Superior temporal gyrus (tissue), 1 donor: Measurements from ENCODE around the gene NME3.

ENCODE experiments used
- DNase-seq: peaks from one replicate; pipeline ENCODE4 v3.0.0-alpha.2; 2016; ENCODE audit errors: extremely low spot score

The NME3 gene

DNA sequence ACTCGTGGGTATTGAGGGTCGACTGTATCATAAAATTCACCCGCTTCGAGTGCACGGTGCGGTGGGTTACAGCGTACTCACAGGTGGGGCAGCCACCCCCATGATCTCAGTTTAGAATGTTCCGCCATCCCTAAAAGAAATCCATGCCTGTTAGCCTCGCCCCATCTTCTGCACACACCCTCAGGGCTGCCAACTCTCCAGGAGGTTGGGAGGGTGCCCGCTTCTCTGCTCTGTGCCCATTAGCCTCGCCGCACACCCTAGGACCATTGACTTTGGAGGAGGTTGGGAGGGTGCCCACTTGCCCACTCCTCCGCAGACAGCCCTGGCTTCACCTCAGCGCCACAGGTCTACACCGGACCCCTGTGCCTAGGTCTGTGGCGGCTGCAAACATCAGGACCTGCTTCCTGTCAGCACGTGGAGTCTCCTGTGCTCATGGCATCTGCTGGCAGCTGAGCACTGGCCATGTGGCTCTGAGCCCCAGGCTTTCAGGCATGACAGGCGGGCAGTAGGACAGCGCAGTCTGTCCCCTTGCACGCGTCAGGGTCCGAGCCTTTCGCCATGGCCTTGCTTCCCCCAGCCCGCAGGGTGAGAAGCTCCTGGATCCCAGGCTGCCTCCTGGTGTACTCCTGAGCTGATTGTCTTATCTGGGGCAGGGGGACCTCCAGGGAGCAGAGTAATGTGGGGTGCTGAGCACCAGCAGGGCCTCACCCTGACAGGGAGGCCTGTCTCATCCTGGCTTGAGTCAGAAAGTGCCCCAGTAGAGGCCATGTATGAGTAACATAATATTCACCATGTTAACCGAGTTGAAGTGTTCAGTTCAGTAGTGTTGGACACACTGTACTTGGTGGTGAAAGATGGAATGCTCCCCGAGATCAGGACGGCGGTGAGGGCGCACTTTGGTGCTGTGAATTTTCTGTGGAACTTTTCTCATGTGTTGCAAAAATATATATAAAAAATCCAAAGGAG lies 21.9 kb downstream of the NME3 start:
- DNase-seq: no peak

DNA sequence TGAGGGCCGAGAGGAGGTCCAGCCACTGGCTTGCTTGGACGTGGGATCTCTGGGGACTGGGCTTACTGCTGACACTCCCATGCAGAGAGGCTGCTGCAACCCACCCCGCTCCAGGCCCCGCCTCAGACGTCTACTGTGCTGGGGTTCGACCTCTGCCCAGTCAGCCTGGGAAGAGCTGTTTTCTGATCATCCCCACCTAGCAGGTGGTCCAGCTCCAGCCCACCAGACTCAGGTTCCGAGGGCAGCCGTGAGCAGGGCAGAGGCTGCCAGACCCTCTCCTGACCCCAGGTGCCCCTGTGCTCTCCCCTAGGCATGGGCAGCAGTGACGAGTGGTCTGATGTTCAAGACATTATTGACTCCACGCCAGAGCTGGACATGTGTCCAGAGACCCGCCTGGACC lies 23.4 kb downstream of the NME3 start:
- DNase-seq: no peak

DNA sequence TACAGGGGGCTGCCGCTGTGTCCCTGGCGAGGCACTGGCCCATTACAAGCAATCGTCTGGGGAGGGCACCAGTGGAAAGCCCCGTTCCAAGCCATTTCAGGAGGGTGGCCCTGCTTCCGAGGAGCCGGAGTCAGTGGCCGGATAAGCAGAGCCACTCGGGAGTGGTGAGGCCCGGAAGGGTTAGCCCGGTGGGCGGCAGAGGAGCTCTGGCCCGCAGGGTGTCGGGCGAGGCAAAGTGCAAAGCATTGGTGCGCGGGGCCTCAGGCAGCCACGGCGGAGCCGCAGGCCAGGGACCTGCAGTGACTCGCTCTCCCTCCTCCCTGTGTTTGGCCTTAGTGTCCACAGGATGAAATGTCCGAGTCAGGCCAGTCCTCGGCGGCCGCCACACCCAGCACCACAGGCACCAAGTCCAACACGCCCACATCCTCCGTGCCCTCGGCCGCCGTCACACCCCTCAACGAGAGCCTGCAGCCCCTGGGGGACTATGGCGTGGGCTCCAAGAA lies 24.6 kb downstream of the NME3 start:
- no peak for DNase-seq

DNA sequence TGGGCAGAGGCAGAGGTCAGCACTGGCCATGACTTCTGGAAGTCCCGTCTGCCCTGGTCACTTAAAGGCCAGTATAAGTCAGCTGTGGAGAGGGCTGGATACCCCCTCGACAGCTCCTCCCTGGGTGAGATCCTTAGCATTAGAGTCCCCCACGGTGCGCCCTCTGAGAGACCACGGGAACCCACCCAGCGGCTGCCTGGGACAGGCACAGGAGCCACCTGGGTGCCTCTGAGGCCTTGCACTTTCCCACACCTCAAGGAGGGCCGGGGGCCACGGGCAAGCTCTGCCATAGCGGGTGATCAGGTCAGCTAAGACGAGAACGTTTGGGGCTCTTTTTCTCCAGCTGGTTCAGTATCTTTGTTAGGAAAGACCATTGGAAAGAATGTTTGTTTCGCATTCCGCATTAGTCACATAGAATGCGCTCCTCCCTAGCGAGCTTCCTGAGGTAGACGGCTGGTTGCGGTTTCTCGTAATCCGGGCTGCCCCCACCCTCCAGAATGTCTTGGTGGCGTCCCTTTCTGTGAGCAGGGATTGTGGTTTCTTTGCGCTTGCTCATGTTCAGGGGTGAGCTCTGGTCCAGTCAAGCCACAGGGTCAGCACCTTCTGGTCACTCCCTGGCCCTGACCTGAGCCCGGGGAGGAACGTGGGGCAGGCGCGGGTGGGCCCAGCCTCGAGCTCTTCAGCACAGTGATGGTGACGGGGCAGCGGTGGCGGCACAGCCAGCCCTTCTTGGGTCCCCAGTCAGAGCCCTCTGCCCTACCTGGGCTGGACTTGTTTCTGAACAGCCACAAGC lies 25.2 kb downstream of the NME3 start:
- no peak for DNase-seq

DNA sequence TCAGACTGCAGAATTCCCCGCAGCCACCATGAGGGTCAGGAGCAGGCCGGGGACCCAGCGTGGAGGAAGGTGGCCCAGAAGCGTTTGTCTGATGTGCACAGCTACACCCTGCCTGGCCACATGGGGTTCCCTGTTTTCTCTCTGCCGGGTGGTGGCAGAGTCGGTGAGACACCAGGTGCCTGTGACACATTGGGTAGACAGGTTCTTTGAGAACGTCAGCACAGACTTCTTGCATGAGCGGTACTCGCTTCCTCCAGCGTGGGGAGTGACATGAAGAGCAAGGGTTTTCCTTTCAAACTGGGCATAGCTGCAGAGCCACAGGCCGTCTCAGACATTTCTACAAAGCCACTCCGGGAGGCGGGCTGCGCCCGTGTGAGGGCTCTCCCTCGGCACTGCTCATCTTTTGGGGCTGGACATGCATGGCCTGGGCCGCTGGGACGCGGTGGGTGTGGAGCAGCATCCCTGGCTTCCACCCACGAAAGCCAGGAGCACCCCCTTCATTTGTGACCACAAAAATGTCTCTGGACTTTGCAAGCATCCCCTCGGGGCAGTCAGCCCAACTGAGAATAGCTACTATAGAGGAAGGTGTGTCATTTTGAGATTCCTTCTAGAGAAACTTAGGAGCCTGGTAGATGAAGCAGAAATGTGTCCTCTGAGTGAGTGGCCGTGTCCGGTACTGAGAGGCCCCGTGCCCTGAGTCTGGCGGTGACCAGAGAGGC lies 26.0 kb downstream of the NME3 start:
- no peak for DNase-seq

DNA sequence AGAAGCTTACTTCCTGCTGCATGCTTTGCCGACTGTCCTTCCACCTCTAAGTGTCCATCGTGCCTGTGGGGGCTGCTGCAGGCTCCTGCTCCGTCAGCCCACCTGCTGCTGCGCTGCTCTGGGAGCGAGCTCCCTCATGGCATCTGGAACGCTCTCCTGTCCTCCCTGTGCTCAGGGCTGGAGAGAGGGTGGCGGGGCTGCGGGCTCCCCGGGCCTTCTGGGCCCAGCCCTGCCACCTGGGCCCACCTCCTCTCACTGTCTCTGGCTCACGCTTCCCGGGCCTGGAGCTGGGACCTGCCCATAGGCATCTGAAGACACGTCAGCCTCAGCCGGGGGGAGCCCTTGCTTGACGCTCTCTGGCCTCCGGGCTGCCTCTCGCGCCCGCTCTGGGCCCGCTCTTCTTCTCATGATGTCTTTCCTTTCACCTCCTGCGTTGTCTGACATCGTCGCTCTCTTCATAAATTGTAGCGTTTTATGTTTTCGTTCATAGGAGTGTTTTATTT lies 27.0 kb downstream of the NME3 start:
- no peak for DNase-seq

DNA sequence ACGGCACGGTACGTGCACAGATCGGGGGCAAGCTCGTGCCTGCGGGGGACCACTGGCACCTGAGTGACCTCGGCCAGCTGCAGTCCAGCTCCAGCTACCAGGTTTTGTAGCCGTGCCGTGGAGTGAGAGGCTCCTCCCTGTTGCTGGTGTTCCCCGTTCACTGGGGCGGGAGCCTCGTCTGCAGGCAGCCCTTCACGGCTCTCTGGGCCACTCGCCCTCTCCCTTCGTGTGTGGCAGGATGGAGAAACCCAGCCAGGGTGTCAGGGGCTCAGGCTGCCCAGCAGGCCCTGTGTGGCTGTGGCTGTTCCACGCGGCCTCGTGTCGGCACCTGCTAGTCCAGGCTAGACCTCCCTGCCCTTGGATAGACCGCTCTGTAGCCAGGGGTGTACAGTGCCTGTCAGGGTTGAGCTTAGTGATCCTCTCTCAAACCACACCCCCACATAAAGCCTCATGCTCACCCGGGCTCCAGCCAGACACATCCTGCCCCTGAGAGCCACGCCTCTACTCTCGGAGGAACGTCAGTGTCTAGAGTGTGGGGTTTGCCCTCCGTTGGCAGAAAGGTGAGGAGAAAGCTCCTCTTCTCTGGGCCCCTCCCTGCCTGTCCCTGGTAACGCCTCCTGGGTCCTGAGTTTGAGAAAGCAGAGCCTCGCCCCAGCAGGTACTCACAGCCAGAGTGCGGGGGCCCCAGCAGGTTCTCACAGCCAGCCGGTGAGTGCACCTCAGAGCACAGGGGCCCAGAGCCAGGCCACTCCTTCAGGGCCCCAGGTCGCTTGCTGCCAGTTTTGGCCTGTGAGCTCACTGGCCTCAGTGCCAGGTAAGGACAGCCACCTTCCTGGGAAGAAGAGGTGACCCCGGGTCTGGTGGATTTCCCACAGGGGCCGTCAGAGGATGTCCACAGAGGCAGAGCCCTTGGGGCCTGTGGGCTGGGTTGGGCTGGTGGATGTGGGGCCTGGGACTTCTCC lies 27.7 kb downstream of the NME3 start:
- no peak for DNase-seq

DNA sequence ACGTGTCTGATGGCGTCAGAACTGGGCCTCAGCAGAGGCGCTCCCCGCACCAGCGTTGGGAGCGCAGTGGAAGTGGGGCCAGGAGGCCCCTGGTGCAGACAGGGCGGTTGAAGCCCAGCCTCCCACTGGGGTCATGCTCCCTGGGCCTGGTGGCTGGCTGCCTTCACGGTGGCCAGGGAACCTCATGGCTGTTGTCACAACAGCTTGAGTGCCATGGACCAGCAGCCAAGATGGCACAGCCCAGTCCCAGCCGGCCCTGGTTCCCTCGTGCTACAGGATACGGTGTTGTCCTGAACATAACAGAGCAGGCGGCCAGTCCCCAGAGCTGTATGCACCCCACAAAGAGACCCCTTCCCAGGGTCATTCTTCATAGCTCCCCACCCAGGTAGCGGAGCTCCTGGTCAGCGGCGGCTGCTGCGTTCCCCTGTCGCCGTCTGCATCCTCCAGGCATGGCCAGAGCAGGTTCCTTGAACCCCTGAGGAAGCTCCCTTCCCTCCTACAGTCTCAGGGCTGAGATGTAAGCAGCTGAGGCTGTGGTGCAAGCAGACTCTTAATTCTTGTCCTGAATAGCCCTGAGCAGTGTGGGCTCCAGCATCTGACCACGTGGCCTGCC lies 29.7 kb downstream of the NME3 start:
- DNase-seq: no peak

DNA sequence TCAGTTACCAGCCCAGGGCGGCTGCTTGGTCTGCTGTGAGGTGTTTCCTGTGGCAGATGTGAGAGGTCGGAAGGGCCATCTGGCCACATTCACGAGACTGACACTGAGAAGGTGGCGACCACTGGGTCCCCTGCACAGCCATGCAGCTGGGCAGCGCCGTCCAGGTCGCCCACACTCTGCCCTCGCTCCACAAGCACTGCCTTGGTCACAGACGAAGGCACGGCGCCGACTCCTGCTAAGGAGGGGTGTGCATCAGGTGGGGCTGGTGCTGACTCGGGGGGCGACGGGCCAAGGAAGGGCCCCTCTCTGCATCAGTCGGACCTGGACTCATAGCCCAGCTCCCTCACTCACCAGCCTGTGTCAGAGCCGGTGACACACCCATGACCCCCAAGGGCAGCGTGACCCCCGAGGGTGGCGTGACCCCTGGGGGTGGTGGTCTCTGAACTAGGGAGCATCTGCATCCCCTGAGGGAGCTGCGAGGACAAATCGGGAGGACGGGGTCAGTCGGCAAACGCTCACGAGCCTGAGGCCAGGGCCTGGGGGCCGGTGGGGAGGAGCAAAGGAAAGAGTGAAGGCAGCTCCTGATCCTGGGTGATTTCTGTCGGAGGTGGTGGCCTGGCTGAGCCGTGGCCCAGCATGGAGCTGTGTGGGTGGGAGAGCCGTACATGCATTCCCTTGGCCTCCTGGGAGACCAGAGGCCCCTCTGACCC lies 30.4 kb downstream of the NME3 start:
- no peak for DNase-seq

DNA sequence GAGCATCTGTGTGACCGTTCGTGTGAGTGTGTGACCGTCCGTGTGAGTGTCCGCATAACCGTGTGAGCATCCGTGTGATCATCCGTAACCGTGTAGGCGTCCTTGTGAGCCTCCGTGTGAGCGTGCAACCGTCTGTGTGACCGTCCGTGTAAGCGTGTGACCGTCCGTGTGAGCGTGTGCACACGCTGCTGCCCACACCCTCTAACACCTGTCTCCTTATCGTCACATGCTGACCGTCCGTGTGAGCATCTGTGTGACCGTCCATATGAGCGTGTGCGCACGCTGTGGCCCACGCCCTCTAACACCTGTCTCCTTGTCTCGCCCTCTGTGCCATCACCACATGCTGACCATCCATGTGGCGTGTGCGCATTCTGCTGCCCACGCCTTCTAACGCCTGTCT lies 31.1 kb downstream of the NME3 start:
- no peak for DNase-seq

DNA sequence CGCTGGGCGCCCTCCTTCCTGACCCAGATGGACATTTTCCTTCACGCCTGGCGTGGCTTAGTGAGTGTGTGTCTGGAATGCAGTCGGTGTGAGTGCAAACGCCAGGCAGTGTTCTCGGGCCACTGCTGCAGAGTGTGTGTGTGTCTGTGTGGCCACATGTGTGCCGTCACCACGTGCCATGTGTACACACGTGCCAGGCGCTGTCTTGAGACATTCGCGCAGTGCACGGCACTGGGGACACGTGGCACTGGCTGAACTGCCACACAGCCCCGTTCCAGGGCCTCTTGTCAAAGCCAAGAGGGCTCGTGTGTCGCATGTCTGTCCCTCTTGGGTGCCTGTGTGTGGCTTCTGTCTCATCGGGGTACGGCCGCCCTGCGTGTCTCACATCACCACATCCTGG lies 36.5 kb downstream of the NME3 start:
- DNase-seq: no peak

DNA sequence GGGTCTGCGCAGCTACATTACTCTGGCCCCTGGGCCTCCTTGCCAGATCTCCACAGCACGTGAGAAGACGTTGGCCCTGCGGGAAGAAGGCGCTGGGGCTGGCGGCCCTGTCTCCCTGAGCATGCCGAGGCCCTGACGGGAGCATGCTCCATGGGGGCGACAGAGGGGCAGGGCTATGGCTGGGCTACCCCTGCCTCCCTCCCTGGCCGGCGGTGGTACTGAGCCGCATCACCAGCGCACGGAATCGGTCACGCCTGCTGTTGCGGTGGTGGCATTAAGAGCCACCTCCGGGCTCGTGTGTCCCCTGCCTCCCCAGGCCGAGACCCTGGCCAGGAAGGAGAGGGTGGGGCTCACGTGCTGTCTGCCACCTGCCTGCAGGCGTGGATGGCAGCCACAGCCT lies 37.2 kb downstream of the NME3 start:
- DNase-seq: no peak

DNA sequence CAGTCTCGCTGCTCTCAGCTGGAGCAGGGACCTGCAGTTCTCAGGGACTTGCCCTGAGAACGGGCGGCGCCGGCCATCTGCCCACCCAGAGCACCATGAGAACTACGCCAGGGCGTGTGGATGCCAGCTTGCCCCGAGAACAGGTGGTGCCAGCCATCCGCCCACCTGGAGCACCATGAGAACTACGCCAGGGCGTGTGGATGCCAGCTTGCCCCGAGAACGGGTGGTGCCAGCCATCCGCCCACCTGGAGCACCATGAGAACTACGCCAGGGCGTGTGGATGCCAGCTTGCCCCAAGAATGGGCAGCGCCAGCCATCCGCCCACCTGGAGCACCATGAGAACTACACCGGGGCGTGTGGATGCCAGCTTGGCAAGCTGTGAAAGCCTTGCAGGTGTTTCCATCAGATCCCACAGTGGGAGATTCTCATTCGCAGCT lies 38.8 kb downstream of the NME3 start:
- peak; percentile 9 for DNase-seq

DNA sequence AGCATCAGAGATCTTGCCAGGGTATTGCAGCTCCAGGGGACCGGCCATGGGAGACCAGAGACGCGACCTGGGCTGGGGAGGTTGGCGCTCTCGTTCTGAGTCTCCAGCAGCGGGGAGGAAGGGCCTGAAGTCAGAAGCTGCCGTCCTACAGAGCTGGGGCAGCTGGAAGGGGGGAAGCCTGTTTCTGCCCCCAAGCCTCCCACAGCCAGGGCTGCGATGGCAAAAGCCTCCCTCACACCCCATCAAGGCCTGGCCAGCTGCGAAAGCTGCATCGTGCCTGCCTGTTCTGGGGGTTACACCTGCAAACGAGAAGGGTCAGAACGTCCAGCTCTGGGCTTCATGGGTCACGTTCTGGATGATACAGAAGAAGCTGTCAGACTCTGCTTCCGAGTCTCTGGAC lies 39.3 kb downstream of the NME3 start:
- peak; percentile 4 for DNase-seq

DNA sequence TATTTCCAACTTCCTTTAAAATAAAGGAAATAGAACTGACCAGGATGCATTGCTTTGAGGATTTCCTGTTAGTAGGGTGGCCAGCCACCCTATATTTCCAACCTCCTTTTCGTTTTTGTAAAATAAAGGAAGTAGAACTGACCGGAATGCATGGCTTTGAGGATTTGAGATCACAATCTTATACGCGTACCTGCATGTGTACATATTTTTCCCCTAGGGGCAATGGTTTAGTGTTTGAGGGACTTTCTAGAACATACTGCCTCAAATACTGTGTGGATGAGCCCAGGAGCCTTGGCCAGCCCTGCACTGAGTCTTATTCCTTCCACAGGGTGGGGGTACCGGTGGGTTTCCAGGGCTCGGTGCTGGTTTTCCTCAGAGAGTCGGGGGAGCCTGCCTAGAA lies 39.7 kb downstream of the NME3 start:
- DNase-seq: peak; percentile 2

DNA sequence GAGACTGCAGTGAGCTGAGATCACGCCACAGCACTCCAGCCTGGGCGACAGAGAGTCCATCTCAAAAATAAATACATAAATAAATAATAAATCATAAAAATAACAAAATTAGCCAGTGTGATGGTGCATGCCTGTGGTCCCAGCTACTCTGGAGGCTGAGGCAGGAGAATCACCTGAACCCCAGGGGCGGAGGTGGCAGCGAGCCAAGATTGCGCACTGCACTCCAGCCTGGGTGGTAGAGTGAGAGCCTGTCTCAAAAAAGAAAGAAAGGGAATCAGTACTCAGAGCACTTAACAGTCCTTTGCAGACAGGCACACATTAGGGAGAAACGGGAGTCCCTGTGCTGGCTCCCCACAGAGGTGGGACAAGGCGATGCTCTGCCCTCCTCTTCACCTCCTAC lies 40.3 kb downstream of the NME3 start:
- no peak for DNase-seq

DNA sequence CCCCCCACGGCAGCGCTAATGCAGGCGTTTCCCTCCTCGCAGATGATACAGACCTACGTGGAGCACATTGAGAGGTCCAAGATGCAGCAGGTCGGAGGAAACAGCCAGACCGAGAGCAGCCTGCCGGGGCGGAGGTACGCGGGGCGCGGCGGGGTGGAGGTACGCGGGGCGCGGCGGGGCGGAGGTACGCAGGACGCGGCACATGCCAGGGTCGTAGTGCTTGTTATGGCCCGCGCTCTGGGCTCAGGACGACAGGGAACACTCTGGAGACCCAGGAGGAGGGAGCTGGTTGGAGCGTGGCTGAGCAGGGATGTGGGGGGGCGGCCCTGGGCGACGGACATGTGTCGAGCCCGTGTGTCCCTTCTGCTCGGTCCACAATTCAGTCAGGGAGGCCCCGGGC lies 41.9 kb downstream of the NME3 start:
- DNase-seq: no peak

DNA sequence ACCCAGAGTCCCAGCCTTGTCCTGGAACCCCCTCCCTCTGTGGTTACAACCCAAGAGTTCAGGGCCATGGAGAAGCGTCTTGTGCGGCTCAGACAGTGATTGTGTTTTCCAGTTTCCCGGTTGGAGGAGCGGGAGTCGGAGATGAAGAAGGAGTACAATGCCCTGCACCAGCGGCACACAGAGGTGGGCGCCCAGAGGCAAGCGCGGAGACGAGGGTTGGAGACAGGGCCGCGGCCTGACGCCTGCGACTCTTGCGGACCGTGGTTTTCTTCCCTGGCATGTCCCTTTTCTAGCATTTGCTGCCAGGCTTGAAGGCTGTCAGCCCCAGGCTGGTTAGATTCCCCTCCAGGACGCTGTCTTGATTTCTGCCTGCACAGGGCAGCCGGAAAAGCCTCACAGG lies 42.3 kb downstream of the NME3 start:
- no peak for DNase-seq
